ENCODE data around the gene LRRIQ3.

- TF ChIP-seq CTCF (conservative IDR thresholded peaks at IDR 0.05; ENCODE audit: low read length) (no peak), EZH2phosphoT487 (IDR thresholded peaks at IDR 0.05; ENCODE audit: borderline replicate concordance) (no peak)
These were observed 48.3 kb upstream of the LRRIQ3 start for GRCh38 chr1:74246315-74246714.
